Ovary (tissue), 3 donors: ENCODE measurements around the gene ARID1B.

Experiments used
- CTCF ChIP-seq, 3 donors: fragments of 450-650 bp in 2 of 3; fragments of 200-600 bp in 1 of 3; IDR thresholded peaks; one replicate each; pipeline versions ENCODE4 v1.5.1 to v1.8.0; 2016 to 2022; ENCODE audit warnings: antibody characterized with exemption in 3 of 3, mild to moderate bottlenecking in 1 of 3
- EP300 ChIP-seq: sonication (generic); formaldehyde crosslinking; IDR thresholded peaks from one replicate; pipeline ENCODE4 v1.6.1; 2017; ENCODE audit warnings: antibody characterized with exemption
- donor health status: DM: no; HTN: no; CAD: no.

GRCh38 chr6:157096105-157096504 is 318.9 kb downstream of the ARID1B start:
- TF ChIP-seq CTCF (IDR thresholded peaks at IDR 0.05) (no peak), EP300 (no peak)
